ENCODE measurements around the gene DLGAP4. TPM values are rescaled to one million over a fixed set of nuclear protein-coding genes. Genes with fewer than 3 reads are reported as not detected.

Gene DLGAP4
- total RNA-seq, 2 experiments from 2014 or later = 11.5 to 13.1 TPM

DNA sequence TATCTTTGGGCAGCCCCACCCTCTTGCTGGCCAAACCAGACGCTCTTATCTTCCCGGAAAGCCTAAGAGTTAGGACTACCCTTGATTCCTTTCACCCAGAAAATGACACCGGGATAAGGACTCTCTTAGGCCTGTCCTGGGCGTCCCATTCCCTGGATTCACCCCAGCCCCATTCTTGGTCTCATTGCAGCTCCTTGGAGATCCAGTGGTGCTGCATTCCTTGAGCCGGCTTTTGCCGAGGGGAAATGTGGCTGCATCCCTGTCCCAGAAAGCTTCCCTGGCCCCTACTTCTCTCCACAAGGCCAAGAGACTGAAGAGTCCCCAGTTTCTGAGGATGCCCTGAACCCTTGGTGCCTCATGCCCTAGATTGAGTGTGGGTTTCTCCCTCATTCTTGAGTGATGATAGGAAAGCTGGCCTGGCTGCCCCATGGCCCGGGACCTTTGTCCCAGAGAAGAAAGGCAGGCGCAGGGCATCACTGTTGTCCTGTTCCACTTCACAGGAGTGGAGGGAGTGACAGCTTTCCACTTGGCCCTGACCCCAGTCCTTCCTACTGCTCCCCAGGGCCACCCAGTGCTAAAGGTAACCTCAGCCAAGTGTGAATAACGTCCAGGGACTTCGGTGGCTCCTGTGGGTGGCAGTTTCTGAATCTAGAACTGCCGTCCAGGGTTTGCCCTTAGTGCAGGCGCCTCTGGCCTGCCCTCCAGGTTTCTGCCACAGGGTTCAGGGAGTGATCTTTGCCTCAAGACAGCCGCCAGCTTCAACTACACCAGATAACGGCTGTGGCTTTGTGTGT is 192.4 kb downstream of the DLGAP4 start:
- H3K27me3 Mint-ChIP-seq = no peaks in the 10 kb centered on the region
- DNase-seq = no peak
- ChIA-PET POLR2A (no interaction called here), CTCF (no interaction called here)
- TF ChIP-seq, protein P1, sequence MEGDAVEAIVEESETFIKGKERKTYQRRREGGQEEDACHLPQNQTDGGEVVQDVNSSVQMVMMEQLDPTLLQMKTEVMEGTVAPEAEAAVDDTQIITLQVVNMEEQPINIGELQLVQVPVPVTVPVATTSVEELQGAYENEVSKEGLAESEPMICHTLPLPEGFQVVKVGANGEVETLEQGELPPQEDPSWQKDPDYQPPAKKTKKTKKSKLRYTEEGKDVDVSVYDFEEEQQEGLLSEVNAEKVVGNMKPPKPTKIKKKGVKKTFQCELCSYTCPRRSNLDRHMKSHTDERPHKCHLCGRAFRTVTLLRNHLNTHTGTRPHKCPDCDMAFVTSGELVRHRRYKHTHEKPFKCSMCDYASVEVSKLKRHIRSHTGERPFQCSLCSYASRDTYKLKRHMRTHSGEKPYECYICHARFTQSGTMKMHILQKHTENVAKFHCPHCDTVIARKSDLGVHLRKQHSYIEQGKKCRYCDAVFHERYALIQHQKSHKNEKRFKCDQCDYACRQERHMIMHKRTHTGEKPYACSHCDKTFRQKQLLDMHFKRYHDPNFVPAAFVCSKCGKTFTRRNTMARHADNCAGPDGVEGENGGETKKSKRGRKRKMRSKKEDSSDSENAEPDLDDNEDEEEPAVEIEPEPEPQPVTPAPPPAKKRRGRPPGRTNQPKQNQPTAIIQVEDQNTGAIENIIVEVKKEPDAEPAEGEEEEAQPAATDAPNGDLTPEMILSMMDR (IDR thresholded peaks at IDR 0.05) = no peak
- no peak for ATAC-seq
- H3K9me3 Mint-ChIP-seq = no peaks in the 10 kb centered on the region
- no peak overlapping the region for H3K4me3 Mint-ChIP-seq
- no peak overlapping the region for H3K27ac Mint-ChIP-seq
- H3K36me3 Mint-ChIP-seq (ENCODE audit: low read depth) = no peaks in the 10 kb centered on the region
- peaks cover 7% of the 10 kb centered on the region for H3K4me1 Mint-ChIP-seq (ENCODE audit: low read depth)
- intact Hi-C loops (cut with micrococcal nuclease) = no loop called here

DNA sequence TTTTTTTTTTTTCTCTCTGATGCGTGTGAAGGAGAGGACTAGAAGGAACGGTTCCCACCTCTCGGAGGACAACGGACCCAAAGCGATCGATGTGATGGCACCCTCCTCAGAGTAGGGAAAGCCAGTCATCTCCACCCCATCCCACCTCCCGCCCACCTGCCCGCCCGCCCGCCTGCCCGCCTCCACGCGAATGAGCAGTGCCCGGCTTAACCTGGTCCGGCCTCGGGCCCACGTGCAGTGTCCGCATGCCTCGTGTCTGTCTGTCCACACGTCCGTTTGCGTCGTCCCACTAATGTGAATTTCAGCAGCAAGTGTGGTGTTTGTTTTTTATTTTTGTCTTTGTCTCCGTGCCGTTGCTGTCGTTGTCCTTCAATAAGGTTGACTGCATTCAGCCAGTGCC is 193.1 kb downstream of the DLGAP4 start:
- Mint-ChIP-seq H3K27me3 (no peaks in the 10 kb centered on the region), H3K4me1 (ENCODE audit: low read depth) (peaks cover 7% of the 10 kb centered on the region), H3K36me3 (ENCODE audit: low read depth) (no peaks in the 10 kb centered on the region), H3K9me3 (no peaks in the 10 kb centered on the region), H3K27ac (no peak overlapping the region), H3K4me3 (no peak overlapping the region)
- TF ChIP-seq, protein P1 (IDR thresholded peaks at IDR 0.05) = no peak
- ChIA-PET CTCF (no interaction called here), POLR2A (no interaction called here)
- DNase-seq (no peak), ATAC-seq (no peak)
- intact Hi-C loops (cut with micrococcal nuclease) = no loop called here

DNA sequence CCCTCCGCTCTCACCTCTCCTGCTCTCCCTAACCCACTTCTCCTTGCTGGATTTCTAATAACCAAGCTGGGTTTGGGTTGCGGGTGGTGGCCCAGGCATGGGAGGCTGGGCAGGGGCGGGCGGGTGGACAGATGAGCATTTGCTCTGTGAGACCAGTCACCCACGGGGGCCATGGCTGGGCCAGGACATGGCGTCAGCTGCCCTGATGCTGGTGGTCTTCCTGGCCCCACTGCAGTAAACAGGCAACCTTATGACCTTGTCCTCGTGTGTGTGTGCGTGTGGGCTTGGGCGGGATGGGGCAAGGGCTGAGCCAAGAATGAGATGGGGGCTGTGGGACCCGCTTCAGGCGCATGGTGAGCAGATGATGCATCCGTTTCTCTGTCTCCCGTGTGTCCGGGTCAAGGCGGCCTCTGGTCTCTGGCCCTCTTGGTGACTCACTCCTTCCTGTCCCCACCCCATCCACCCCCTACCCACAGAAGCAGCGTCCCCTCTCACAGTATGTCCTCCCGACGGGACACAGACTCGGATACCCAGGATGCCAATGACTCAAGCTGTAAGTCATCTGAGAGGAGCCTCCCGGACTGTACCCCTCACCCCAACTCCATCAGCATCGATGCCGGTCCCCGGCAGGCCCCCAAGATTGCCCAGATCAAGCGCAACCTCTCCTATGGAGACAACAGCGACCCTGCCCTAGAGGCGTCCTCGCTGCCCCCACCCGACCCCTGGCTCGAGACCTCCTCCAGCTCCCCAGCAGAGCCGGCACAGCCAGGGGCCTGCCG is 193.8 kb downstream of the DLGAP4 start:
- H3K36me3 Mint-ChIP-seq (ENCODE audit: low read depth) = no peaks in the 10 kb centered on the region
- DNase-seq (no peak), ATAC-seq (no peak)
- intact Hi-C loops (cut with micrococcal nuclease) = no loop called here
- no peaks in the 10 kb centered on the region for H3K9me3 Mint-ChIP-seq
- no peak overlapping the region for H3K4me3 Mint-ChIP-seq
- no peaks in the 10 kb centered on the region for H3K27me3 Mint-ChIP-seq
- peaks cover 7% of the 10 kb centered on the region for H3K4me1 Mint-ChIP-seq (ENCODE audit: low read depth)
- H3K27ac Mint-ChIP-seq = no peak overlapping the region
- TF ChIP-seq, protein P1 (IDR thresholded peaks at IDR 0.05) = no peak
- ChIA-PET POLR2A (interaction anchor here (0.7 to 1.9 kb wide), 3 partner anchors 8 to 13 kb away, joined by 3 to 6 read pairs (median 4); no protein-coding TSS in a partner anchor), CTCF (no interaction called here)

DNA sequence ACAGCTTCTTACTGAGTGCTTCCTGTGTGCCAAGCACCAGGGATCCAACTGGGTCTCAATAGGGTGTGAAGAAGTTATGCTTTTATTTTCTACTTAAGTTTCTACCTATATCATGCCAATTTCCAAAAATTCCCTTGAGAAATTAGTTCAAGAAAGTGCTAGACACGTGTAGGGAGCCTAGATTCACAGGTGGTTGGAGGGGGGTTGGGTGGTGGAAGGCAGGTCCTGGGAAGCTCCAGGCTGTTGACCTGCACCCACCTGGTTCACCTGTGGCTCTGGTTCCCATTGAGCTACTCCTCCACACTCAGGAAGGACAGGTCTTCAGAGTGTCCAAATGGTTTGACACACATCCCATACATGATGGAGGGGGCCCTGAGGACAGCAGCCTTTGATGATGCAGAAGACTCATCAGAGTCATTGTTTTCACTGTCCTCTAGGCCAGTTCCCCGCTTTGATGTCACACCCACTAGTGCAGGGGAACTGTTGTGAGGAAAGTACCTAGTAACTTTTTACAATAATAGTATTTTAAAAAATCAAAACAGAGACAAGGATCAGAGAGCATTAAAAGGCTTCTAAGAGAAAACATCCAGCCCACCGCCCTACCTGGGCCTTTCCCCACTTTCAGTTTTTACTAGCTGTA is 195.3 kb downstream of the DLGAP4 start:
- Mint-ChIP-seq H3K4me3 (no peak overlapping the region), H3K27ac (no peak overlapping the region), H3K27me3 (no peaks in the 10 kb centered on the region), H3K9me3 (no peaks in the 10 kb centered on the region), H3K36me3 (ENCODE audit: low read depth) (no peaks in the 10 kb centered on the region), H3K4me1 (ENCODE audit: low read depth) (peaks cover 7% of the 10 kb centered on the region)
- ChIA-PET CTCF (interaction anchor here (0.9 to 1.9 kb wide), 3 partner anchors 9 to 299 kb away, joined by 3 to 8 read pairs (median 3); no protein-coding TSS in a partner anchor), POLR2A (interaction anchor here (0.6 to 1.9 kb wide), 2 partner anchors 14 to 121 kb away, joined by 3 to 6 read pairs; no protein-coding TSS in a partner anchor)
- DNase-seq (peak; percentile 27), ATAC-seq (peak; percentile 80)
- intact Hi-C loops (cut with micrococcal nuclease) = no loop called here
- TF ChIP-seq, protein P1 (IDR thresholded peaks at IDR 0.05) = no peak
